Adrenal gland (tissue), 5 donors: ENCODE data around the gene SUMO2.

Experiments
- POLR2A ChIP-seq, 2 donors: fragments of 450-650 bp; IDR thresholded peaks; one replicate each; pipeline ENCODE4 v1.6.1; 2017; ENCODE audit warnings: antibody characterized with exemption in 2 of 2, mild to moderate bottlenecking in 2 of 2, moderate library complexity in 1 of 2
- TF ChIP-seq, protein P1 (sequence below), 6 experiments: fragments of 450-650 bp in 4 of 6; fragments of 200-600 bp in 2 of 6; sonication (generic) in 1 of 6; IDR thresholded peaks; 1 replicate in 5 of 6; 2 replicates in 1 of 6; pipeline versions ENCODE4 v1.5.1 to v1.8.0; 2016 to 2021; ENCODE audit warnings: antibody characterized with exemption in 6 of 6, mild to moderate bottlenecking in 2 of 6, moderate library complexity in 1 of 6
- donor health status: DM: no; HTN: no; CAD: no.

- TF ChIP-seq, protein P1, sequence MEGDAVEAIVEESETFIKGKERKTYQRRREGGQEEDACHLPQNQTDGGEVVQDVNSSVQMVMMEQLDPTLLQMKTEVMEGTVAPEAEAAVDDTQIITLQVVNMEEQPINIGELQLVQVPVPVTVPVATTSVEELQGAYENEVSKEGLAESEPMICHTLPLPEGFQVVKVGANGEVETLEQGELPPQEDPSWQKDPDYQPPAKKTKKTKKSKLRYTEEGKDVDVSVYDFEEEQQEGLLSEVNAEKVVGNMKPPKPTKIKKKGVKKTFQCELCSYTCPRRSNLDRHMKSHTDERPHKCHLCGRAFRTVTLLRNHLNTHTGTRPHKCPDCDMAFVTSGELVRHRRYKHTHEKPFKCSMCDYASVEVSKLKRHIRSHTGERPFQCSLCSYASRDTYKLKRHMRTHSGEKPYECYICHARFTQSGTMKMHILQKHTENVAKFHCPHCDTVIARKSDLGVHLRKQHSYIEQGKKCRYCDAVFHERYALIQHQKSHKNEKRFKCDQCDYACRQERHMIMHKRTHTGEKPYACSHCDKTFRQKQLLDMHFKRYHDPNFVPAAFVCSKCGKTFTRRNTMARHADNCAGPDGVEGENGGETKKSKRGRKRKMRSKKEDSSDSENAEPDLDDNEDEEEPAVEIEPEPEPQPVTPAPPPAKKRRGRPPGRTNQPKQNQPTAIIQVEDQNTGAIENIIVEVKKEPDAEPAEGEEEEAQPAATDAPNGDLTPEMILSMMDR (IDR thresholded peaks at IDR 0.05), result no peak
- no peak for TF ChIP-seq POLR2A (IDR thresholded peaks at IDR 0.05)
These were observed 49.1 kb upstream of the SUMO2 start for GRCh38 chr17:75231741-75232464.
